LNCaP clone FGC (cell line): ENCODE data around the gene GLP1R.
A peak's percentile ranks its signal among the peaks of the same experiment; 100 is the strongest.

ENCODE experiments used
- DNase-seq: peaks from one replicate; pipeline ENCODE4 v3.0.0-alpha.2; 2011; ENCODE audit warnings: low read depth
- H3K4me3 ChIP-seq: 2 replicates; pipeline ENCODE4 v1.5.1; 2011; ENCODE audit warnings: mild to moderate bottlenecking, low read depth, low read length, control low read depth
- CTCF ChIP-seq: IDR thresholded peaks from 2 replicates; pipeline ENCODE4 v1.5.1; 2012; ENCODE audit warnings: mild to moderate bottlenecking; ENCODE audit not compliant: control insufficient read depth, insufficient read depth; ENCODE audit errors: extremely low read depth

The GLP1R gene

GRCh38 chr6:39061182-39061581 is 12.6 kb downstream of the GLP1R start:
- peak; percentile 34 for DNase-seq
- H3K4me3 ChIP-seq, result no peak overlapping the region
- no peak for TF ChIP-seq CTCF

- no peak overlapping the region for H3K4me3 ChIP-seq
- no peak for DNase-seq
- no peak for TF ChIP-seq CTCF
Measured at GRCh38 chr6:39061588-39061987, 13.0 kb downstream of the GLP1R start.

DNA sequence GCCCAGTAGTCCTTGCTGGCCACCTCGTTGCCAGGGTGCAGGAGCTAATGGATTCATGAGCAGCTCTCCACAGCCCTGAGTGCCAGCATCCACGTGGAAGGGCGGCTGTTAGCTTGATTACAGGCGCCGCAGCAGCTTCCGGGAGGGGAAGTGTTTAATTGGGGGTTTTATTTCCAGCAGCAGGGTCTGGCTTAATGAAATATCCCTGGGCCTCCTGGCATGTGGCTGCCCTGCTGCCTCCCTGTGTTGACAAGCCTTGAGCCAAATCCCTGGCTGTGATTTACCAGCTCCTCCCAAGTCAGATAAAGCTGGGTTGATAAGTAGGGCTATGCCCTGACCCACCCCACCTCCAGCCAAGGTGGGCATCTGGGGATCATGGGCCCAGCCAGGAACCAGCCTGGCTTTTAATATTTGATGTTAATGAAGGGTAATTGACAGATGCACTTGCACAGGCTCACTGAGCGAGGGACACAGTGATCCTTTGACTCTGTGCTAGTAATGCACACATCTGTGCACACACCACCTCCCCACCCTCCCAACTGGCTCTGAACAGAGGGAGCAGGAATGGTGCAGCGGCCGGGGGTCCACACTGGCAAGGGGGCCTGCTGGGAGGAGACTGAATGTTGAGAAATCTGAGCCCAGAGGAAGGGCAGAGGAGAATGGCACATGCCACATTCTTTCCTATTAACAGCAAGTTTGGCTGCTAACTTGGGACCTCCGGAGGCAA is 13.6 kb downstream of the GLP1R start:
- no peak for TF ChIP-seq CTCF
- no peak for DNase-seq
- no peak overlapping the region for H3K4me3 ChIP-seq

DNA sequence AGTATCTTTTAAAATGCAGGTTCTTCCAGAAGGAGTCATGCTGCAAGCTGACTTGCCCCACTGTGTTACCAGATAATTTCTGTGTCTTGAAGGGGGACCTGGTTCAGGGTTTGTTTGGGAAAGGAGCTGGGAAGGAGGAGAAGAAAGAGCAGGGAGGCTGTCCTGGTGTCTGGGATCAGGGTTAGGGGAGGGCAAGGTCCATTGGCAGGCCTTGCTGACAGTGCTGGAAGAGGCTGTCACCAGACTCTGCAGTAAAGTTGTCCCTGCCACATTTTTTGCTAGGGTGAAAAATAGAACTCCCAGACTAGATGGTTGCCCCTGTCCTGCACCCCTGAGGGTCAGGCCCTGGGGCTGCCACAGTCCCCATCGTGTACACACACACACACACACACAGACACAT is 14.9 kb downstream of the GLP1R start:
- DNase-seq, result no peak
- no peak for TF ChIP-seq CTCF
- no peak overlapping the region for H3K4me3 ChIP-seq

DNA sequence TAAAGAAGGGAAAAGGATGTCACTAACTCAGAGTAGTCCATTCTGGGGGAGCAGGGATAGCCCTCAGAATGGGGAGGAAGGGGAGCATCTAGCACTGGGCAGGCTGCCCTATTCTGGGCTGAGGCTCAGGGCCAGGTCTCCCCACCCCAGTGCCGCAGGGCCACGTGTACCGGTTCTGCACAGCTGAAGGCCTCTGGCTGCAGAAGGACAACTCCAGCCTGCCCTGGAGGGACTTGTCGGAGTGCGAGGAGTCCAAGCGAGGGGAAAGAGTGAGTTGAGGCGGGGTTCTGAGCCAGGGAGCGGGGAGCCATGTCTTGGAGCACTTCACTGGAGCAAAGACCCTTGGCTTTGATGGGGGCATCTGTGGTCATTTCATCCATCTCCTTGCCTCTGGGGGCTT is 17.0 kb downstream of the GLP1R start:
- DNase-seq, result no peak
- no peak for TF ChIP-seq CTCF
- no peak overlapping the region for H3K4me3 ChIP-seq

GRCh38 chr6:39068391-39068790 is 19.8 kb downstream of the GLP1R start:
- H3K4me3 ChIP-seq, result no peak overlapping the region
- no peak for DNase-seq
- no peak for TF ChIP-seq CTCF

- no peak for TF ChIP-seq CTCF
- H3K4me3 ChIP-seq, result no peak overlapping the region
- no peak for DNase-seq
Measured at GRCh38 chr6:39072830-39073229, 24.2 kb downstream of the GLP1R start.
